ENCODE results near the gene CREBZF. TPM values are rescaled to one million over a fixed set of nuclear protein-coding genes. Genes with fewer than 3 reads are reported as not detected.

The CREBZF gene
- total and polyA plus RNA-seq, 9 of the 15 experiments (the other 6 are each of a cell fraction or from before 2014, with no cell fraction given): 7.2 to 70.2 (median 40.5) TPM

GRCh38 chr11:85664615-85665481 is at the start of gene CREBZF (continued):
- TF ChIP-seq MAFK (IDR thresholded peaks at IDR 0.05; ENCODE audit: low read length) (peak; percentile 97), MLLT1 (IDR thresholded peaks at IDR 0.05) (peak; percentile 42 to 50; a peak in 2 of 4 replicates), TAF9B (IDR thresholded peaks at IDR 0.05; ENCODE audit: partially characterized antibody) (peak; percentile 74), COPS2 (conservative IDR thresholded peaks at IDR 0.05) (no peak), ZNF318 (IDR thresholded peaks at IDR 0.05; ENCODE audit: borderline replicate concordance in 1 of 2, low read depth in 1 of 2) (0 out of 4 replicates have a peak, but pooled peaks of 1 of the 2 experiments have one; percentile 9), ZNF778 (CRISPR knock-in tag; IDR thresholded peaks at IDR 0.05) (no peak), ELF2 (CRISPR knock-in tag; IDR thresholded peaks at IDR 0.05) (peak; percentile 89), ZNF699 (CRISPR knock-in tag; IDR thresholded peaks at IDR 0.05; ENCODE audit: insufficient replicate concordance) (no peak), ARNT (IDR thresholded peaks at IDR 0.05) (peak in 1 of 2 experiments; percentile 65; a peak in 1 of 4 replicates), CEBPB (tag; IDR thresholded peaks at IDR 0.05) (peak; percentile 63), KDM4B (IDR thresholded peaks at IDR 0.05; ENCODE audit: borderline replicate concordance in 2 of 2, low read depth in 1 of 2) (no peak), ETS1 (conservative IDR thresholded peaks at IDR 0.05; ENCODE audit: control insufficient read depth, low read depth, low read length) (0 out of 2 replicates have a peak, but pooled peaks have one; percentile 29)

Data from K562 (cell line).